ENCODE results near the gene KCNG1.

DNA sequence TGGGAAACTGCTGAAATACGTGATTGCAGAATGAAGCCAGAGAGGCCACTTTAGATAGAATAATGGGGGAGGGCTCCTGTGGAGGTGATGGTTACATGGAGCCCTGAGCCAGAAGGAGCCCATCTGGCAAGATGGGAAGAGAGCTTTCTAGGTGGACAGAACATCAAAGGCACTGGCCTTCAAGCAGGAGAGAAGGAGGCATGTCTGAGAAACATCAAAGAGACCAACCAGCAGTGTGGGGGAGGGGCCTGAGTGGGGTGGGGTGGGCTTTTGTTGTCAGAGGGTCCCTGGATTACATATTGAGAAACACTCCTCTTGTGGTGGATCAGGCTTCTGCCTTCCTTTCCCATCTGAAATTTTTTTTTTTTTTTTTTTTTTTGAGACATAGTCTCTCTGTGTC lies 1.9 kb upstream of the KCNG1 start:
- TF ChIP-seq POLR2A (IDR thresholded peaks at IDR 0.05) (no peak), CTCF (IDR thresholded peaks at IDR 0.05) (no peak)

Data from esophagus squamous epithelium (tissue), 4 donors.